Measurements from ENCODE around the gene PDIA6.

DNA sequence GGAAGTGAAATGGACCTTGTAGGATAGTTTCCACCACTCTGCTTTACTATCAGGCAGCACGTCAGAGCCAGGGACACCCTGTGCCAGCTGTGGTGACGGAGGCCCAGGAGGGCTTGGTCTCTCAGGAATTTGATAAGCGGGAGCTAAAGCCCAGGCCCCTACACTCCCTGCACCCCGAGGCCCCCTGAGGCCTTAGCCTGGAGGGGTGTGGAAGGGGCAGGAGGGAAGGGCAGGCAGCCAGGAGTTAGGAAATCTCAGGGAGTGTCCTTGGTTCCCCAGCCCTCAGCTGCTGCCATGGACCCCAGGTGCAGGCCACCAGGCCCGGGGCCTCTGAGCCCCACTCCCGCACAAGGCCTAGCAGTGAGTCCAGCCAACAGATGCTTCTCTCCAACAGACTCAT is 38.2 kb downstream of the PDIA6 start:
- TF ChIP-seq, protein P1, sequence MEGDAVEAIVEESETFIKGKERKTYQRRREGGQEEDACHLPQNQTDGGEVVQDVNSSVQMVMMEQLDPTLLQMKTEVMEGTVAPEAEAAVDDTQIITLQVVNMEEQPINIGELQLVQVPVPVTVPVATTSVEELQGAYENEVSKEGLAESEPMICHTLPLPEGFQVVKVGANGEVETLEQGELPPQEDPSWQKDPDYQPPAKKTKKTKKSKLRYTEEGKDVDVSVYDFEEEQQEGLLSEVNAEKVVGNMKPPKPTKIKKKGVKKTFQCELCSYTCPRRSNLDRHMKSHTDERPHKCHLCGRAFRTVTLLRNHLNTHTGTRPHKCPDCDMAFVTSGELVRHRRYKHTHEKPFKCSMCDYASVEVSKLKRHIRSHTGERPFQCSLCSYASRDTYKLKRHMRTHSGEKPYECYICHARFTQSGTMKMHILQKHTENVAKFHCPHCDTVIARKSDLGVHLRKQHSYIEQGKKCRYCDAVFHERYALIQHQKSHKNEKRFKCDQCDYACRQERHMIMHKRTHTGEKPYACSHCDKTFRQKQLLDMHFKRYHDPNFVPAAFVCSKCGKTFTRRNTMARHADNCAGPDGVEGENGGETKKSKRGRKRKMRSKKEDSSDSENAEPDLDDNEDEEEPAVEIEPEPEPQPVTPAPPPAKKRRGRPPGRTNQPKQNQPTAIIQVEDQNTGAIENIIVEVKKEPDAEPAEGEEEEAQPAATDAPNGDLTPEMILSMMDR (IDR thresholded peaks at IDR 0.05), result no peak
- no peak for TF ChIP-seq POLR2A (IDR thresholded peaks at IDR 0.05)

Measured in body of pancreas (tissue), 4 donors.